Breast epithelium (tissue), 3 donors: ENCODE measurements around the gene PDS5B.

Experiments
- POLR2A ChIP-seq: fragments of 450-650 bp; IDR thresholded peaks from one replicate; pipeline ENCODE4 v1.6.1; 2016; ENCODE audit warnings: antibody characterized with exemption, mild to moderate bottlenecking, moderate library complexity
- POLR2AphosphoS5 ChIP-seq, 3 donors: sonication (generic); formaldehyde crosslinking; IDR thresholded peaks; one replicate each; pipeline ENCODE4 v1.6.1; 2017; ENCODE audit warnings: antibody characterized with exemption in 3 of 3
- TF ChIP-seq, protein P1 (sequence below), 3 donors: fragments of 450-650 bp; IDR thresholded peaks; one replicate each; pipeline ENCODE4 v1.5.1; 2016 to 2017; ENCODE audit warnings: antibody characterized with exemption in 3 of 3, mild to moderate bottlenecking in 3 of 3, moderate library complexity in 3 of 3

DNA sequence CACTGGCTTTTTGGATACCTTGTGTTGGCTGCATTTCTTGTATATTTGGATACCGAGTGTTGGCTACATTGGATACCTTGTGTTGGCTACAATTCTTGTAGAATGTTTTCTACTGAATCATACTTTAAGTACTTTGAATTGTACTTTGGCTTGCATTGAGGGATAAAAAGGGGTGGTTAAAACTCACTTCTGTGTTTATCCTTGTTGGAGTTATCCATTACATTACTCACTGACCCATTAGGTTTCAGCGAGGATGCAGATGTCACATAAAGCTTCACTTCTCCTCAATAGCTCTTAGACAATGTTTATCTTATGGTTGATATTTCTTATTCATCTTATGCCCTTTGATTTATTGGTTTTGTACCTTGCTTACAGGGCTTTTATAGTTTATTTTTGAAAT lies 43.1 kb downstream of the PDS5B start:
- TF ChIP-seq, protein P1, sequence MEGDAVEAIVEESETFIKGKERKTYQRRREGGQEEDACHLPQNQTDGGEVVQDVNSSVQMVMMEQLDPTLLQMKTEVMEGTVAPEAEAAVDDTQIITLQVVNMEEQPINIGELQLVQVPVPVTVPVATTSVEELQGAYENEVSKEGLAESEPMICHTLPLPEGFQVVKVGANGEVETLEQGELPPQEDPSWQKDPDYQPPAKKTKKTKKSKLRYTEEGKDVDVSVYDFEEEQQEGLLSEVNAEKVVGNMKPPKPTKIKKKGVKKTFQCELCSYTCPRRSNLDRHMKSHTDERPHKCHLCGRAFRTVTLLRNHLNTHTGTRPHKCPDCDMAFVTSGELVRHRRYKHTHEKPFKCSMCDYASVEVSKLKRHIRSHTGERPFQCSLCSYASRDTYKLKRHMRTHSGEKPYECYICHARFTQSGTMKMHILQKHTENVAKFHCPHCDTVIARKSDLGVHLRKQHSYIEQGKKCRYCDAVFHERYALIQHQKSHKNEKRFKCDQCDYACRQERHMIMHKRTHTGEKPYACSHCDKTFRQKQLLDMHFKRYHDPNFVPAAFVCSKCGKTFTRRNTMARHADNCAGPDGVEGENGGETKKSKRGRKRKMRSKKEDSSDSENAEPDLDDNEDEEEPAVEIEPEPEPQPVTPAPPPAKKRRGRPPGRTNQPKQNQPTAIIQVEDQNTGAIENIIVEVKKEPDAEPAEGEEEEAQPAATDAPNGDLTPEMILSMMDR (IDR thresholded peaks at IDR 0.05): no peak
- no peak for TF ChIP-seq POLR2A
- TF ChIP-seq POLR2AphosphoS5 (IDR thresholded peaks at IDR 0.05): no peak
